ENCODE results near the gene UROD. TPM values are rescaled to one million over a fixed set of nuclear protein-coding genes. Genes with fewer than 3 reads are reported as not detected.
"Not testable (repeated sequence)": the region's sequence is repeated elsewhere in the genome, so short reads cannot be mapped to it uniquely, and the experiment has no call there.

The UROD gene
- 149 TPM for total RNA-seq

DNA sequence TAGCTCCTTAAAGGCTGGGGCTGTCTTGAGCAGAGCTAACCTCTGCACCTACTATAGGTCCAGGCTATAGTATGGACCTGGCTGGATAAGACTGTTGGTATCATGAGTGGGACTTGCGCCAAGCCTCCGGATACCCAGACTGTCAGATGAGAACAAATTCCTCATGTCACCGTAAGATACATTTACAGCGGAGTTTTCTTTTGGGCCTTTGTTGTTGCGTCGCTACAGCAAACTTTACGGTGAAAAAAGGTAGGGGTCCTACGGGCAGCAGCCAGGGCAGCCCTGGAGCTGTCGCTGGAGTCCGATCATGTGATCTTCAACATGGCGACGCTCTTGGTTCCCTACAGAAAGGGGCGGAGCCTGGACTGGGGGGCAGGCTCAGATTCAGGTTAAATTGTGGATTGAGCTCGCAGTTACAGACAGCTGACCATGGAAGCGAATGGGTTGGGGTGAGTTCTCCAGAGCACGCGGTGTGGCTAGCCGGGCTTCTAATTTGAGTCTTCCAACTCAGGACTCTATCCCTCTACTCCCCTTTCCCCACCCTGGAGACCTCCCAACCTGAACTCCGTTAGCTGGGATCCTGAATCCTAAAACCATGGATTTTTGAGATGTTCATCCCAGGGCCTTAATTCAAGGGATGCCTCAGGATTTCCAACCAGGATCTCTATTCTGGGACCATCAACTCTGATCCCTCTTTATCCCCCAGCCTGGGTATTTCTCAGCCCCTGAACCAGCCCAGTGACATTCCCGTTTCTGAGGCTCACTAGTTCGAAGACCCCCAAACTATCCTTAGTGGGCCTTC lies at the start of gene UROD:
Gene UROD (plus strand): TSS at position 418 of the 802 bp plus-strand sequence. CDS start 12 bp downstream, at position 430.
- Histone ChIP-seq H3K27me3 (ENCODE audit: control insufficient read depth in 3 of 3, insufficient read depth in 3 of 3, low read length in 3 of 3) (no peaks in the 10 kb centered on the region), H3K9ac (ENCODE audit: low read depth in 1 of 3, low read length in 3 of 3) (peak within 1 kb of the TSS; percentile 86 to 93 (median 91)), H3K4me1 (ENCODE audit: control insufficient read depth in 3 of 3, insufficient read depth in 3 of 3, low read length in 3 of 3) (peaks cover 46 to 63% (median 51%) of the 10 kb centered on the region in 3 donors), H3K36me3 (ENCODE audit: control insufficient read depth in 3 of 3, insufficient read depth in 3 of 3, low read length in 3 of 3) (peaks cover 41 to 52% (median 51%) of the 10 kb centered on the region in 3 donors), H3K9me3 (ENCODE audit: control insufficient read depth in 3 of 3, low read length in 3 of 3) (no peaks in the 10 kb centered on the region), H3K27ac (ENCODE audit: low read depth, low read length) (peak within 1 kb of the TSS; percentile 91), H3K4me3 (ENCODE audit: low read length in 3 of 3) (peak within 1 kb of the TSS; percentile 84 to 95 (median 94))

DNA sequence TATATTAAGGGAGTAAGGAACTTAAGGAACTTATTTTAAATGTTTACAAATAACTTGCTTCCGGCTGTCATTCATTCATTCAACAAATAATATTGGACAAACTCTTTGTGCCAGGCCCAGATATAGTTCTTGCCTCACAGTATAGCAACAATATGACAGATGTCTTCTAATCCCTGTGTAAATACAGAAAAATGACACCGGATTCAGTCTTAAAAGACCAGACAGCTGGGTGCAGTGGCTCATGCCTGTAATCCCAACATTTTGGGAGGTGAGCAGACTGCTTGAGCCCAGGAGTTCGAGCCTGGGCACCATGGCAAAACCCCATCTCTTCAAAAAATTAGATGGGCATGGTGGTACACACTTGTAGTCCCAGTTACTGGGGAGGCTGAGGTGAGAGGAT lies 49.3 kb upstream of the UROD start:
- Histone ChIP-seq H3K27me3 (ENCODE audit: control insufficient read depth in 3 of 3, insufficient read depth in 3 of 3, low read length in 3 of 3) (no peaks in the 10 kb centered on the region), H3K4me1 (ENCODE audit: control insufficient read depth in 3 of 3, insufficient read depth in 3 of 3, low read length in 3 of 3) (no peaks in the 10 kb centered on the region), H3K4me3 (ENCODE audit: low read length in 3 of 3) (no peak overlapping the region), H3K9ac (ENCODE audit: low read depth in 1 of 3, low read length in 3 of 3) (no peak overlapping the region), H3K36me3 (ENCODE audit: control insufficient read depth in 3 of 3, insufficient read depth in 3 of 3, low read length in 3 of 3) (peaks cover 0 to 5% (median 2%) of the 10 kb centered on the region in 3 donors), H3K27ac (ENCODE audit: low read depth, low read length) (no peak overlapping the region), H3K9me3 (ENCODE audit: control insufficient read depth in 3 of 3, low read length in 3 of 3) (no peaks in the 10 kb centered on the region)

DNA sequence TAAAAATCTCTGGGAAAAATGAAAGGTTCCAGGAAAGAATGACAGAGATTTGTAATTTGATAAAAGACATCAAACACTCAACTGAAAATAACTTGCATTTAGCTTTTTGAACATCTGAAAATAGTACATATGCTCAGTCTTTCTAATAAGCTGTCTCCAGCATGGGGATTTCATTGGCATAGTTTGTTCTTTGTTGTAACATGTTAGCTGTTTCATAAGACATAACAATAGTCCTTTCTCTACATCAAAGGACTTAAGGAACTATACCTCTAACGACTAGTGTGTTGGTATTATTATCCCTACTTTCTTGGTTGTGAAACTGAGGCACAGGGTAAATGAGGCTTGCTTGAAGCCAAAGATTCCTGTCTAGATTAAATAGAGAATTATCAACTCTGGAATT lies 47.7 kb upstream of the UROD start:
- no peak overlapping the region for H3K4me3 ChIP-seq (ENCODE audit: low read length in 3 of 3)

DNA sequence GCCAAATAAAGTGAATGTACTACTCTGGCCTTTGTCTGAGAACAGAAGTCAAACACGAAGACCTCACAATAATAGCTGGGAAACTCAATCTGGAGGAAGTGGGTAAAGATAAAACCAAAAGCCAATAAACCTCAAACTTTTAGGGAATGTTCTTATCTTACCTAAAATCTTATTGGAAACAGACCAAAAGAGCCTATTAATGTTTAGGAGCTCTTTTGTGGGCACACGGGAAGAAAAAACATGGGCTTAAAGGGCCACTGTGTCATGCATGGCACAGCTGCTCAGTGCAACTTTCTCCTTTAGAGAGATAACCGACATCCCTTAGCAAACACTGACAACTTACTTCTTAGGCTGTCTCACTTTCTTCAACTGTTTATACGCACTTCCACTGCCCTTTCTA lies 41.7 kb upstream of the UROD start:
- H3K4me1 ChIP-seq (ENCODE audit: control insufficient read depth in 3 of 3, insufficient read depth in 3 of 3, low read length in 3 of 3), result no peaks in the 10 kb centered on the region
- H3K27me3 ChIP-seq (ENCODE audit: control insufficient read depth in 3 of 3, insufficient read depth in 3 of 3, low read length in 3 of 3), result no peaks in the 10 kb centered on the region
- H3K9ac ChIP-seq (ENCODE audit: low read depth in 1 of 3, low read length in 3 of 3), result no peak overlapping the region
- peaks cover 7 to 24% (median 13%) of the 10 kb centered on the region in 3 donors for H3K36me3 ChIP-seq (ENCODE audit: control insufficient read depth in 3 of 3, insufficient read depth in 3 of 3, low read length in 3 of 3)
- no peak overlapping the region for H3K27ac ChIP-seq (ENCODE audit: low read depth, low read length)
- H3K4me3 ChIP-seq (ENCODE audit: low read length in 3 of 3), result no peak overlapping the region
- H3K9me3 ChIP-seq (ENCODE audit: control insufficient read depth in 3 of 3, low read length in 3 of 3), result no peaks in the 10 kb centered on the region

More for the DNA sequence above, 47.7 kb upstream of the UROD start:
- H3K27ac ChIP-seq (ENCODE audit: low read depth, low read length), result no peak overlapping the region
- no peak overlapping the region for H3K9ac ChIP-seq (ENCODE audit: low read depth in 1 of 3, low read length in 3 of 3)
- H3K27me3 ChIP-seq (ENCODE audit: control insufficient read depth in 3 of 3, insufficient read depth in 3 of 3, low read length in 3 of 3), result no peaks in the 10 kb centered on the region
- H3K9me3 ChIP-seq (ENCODE audit: control insufficient read depth in 3 of 3, low read length in 3 of 3), result no peaks in the 10 kb centered on the region
- no peaks in the 10 kb centered on the region for H3K4me1 ChIP-seq (ENCODE audit: control insufficient read depth in 3 of 3, insufficient read depth in 3 of 3, low read length in 3 of 3)
- no peaks in the 10 kb centered on the region for H3K36me3 ChIP-seq (ENCODE audit: control insufficient read depth in 3 of 3, insufficient read depth in 3 of 3, low read length in 3 of 3)

DNA sequence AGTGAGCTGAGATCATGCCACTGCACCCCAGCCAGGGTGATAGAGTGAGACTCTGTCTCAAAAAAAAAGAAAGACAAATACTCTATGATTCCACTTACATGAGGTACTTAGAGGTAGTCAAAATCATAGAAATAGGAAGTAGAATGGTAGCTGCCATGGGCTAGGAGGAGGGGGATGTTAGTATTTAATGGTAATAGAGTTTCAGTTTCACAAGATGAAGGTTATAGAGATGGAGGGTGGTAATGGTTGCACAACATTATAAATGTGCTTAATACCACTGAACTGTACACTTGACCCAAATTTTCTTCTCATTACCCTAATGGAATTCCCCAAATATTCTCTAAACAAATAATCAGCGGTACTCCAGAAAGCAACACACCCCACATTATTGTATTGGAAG lies 38.4 kb upstream of the UROD start:
- peaks cover 18 to 53% (median 36%) of the 10 kb centered on the region in 3 donors for H3K36me3 ChIP-seq (ENCODE audit: control insufficient read depth in 3 of 3, insufficient read depth in 3 of 3, low read length in 3 of 3)

DNA sequence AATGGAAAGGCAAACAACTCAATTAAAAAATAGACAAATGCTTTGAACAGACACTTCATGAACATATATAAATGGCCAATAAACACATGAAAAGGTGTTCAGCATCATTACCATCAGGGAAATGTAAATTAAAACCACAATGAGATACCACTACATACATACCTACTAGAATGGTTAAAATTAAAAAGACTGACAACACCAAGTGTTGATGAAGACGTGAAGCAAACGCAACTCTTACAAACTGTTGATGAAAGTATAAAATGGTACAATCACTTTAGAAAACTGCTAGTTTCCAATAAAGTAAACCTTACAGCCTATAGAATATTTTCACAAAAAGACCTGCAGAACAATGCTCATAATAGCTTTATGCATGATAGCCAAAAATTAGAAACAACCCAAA lies 35.8 kb upstream of the UROD start:
- Histone ChIP-seq H3K4me3 (ENCODE audit: low read length in 3 of 3) (no peak overlapping the region), H3K27ac (ENCODE audit: low read depth, low read length) (no peak overlapping the region), H3K36me3 (ENCODE audit: control insufficient read depth in 3 of 3, insufficient read depth in 3 of 3, low read length in 3 of 3) (peaks cover 18 to 53% (median 37%) of the 10 kb centered on the region in 3 donors), H3K27me3 (ENCODE audit: control insufficient read depth in 3 of 3, insufficient read depth in 3 of 3, low read length in 3 of 3) (no peaks in the 10 kb centered on the region), H3K9ac (ENCODE audit: low read depth in 1 of 3, low read length in 3 of 3) (no peak overlapping the region), H3K4me1 (ENCODE audit: control insufficient read depth in 3 of 3, insufficient read depth in 3 of 3, low read length in 3 of 3) (peaks cover 12 to 22% (median 16%) of the 10 kb centered on the region in 3 donors), H3K9me3 (ENCODE audit: control insufficient read depth in 3 of 3, low read length in 3 of 3) (no peaks in the 10 kb centered on the region)

More for the DNA sequence above, 38.4 kb upstream of the UROD start:
- Histone ChIP-seq H3K4me3 (ENCODE audit: low read length in 3 of 3) (no peak overlapping the region), H3K4me1 (ENCODE audit: control insufficient read depth in 3 of 3, insufficient read depth in 3 of 3, low read length in 3 of 3) (peaks cover 0 to 1% (median under 1%) of the 10 kb centered on the region in 3 donors), H3K27me3 (ENCODE audit: control insufficient read depth in 3 of 3, insufficient read depth in 3 of 3, low read length in 3 of 3) (no peaks in the 10 kb centered on the region), H3K9ac (ENCODE audit: low read depth in 1 of 3, low read length in 3 of 3) (no peak overlapping the region), H3K9me3 (ENCODE audit: control insufficient read depth in 3 of 3, low read length in 3 of 3) (no peaks in the 10 kb centered on the region), H3K27ac (ENCODE audit: low read depth, low read length) (no peak overlapping the region)

DNA sequence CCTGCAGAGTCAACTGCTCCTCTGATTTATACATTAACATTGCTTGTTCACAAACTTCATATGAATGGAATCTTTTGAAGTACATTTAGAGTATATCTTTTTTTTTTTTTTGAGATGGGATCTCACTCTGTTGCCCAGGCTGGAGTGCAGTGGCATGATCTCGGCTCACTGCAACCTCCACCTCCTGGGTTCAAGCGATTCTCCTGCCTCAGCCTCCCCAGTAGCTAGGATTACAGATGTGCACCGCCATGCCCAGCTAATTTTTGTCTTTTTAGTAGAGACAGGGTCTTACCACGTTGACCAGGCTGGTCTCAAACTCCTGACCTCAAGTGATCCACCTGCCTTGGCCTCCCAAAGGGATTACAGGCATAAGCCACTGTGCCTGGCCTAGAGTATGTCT lies 34.7 kb upstream of the UROD start:
- not testable (repeated sequence) for H3K9ac ChIP-seq (ENCODE audit: low read depth in 1 of 3, low read length in 3 of 3); H3K9me3 ChIP-seq (ENCODE audit: control insufficient read depth in 3 of 3, low read length in 3 of 3); H3K4me3 ChIP-seq (ENCODE audit: low read length in 3 of 3); H3K27ac ChIP-seq (ENCODE audit: low read depth, low read length); H3K27me3 ChIP-seq (ENCODE audit: control insufficient read depth in 3 of 3, insufficient read depth in 3 of 3, low read length in 3 of 3)
- Histone ChIP-seq H3K36me3 (ENCODE audit: control insufficient read depth in 3 of 3, insufficient read depth in 3 of 3, low read length in 3 of 3) (peaks cover 18 to 47% (median 35%) of the 10 kb centered on the region in 3 donors), H3K4me1 (ENCODE audit: control insufficient read depth in 3 of 3, insufficient read depth in 3 of 3, low read length in 3 of 3) (peaks cover 12 to 27% (median 25%) of the 10 kb centered on the region in 3 donors)

DNA sequence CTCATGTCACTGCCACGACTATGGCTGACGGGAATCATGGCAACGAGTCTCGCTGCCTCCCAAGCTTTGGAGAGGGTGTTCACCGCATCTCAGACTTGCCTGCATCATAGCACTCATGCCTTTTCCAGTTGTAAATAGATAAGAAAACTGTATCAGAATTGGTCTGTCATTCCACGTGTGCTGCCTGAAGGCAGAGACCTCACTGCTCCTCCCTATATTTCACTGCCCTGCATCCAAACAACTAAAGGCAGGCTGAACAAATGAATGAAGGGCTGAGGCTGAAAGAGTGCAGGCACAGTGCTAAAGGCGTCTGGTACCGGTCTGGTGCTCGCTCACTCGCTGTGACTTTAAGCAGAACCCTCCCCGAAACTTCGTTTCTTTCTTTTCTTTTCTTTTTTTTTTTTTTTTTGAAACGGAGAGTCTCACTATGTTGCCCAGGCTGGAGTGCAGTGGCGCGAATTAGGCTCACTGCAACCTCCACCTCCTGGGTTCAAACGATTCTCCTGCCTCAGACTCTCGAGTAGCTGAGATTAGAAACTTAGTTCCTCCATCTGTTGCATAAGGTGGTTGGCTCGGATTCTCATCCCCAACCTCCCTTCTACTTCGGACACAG lies 26.2 kb upstream of the UROD start:
- Histone ChIP-seq H3K4me1 (ENCODE audit: control insufficient read depth in 3 of 3, insufficient read depth in 3 of 3, low read length in 3 of 3) (peaks cover 17 to 30% (median 21%) of the 10 kb centered on the region in 3 donors), H3K9me3 (ENCODE audit: control insufficient read depth in 3 of 3, low read length in 3 of 3) (no peaks in the 10 kb centered on the region), H3K9ac (ENCODE audit: low read depth in 1 of 3, low read length in 3 of 3) (peak overlapping the region; percentile 87 to 98 (median 96)), H3K36me3 (ENCODE audit: control insufficient read depth in 3 of 3, insufficient read depth in 3 of 3, low read length in 3 of 3) (peaks cover 0 to under 1% (median 0%) of the 10 kb centered on the region in 3 donors), H3K27ac (ENCODE audit: low read depth, low read length) (peak overlapping the region; percentile 81), H3K4me3 (ENCODE audit: low read length in 3 of 3) (peak overlapping the region; percentile 93 to 99 (median 96)), H3K27me3 (ENCODE audit: control insufficient read depth in 3 of 3, insufficient read depth in 3 of 3, low read length in 3 of 3) (no peaks in the 10 kb centered on the region)

DNA sequence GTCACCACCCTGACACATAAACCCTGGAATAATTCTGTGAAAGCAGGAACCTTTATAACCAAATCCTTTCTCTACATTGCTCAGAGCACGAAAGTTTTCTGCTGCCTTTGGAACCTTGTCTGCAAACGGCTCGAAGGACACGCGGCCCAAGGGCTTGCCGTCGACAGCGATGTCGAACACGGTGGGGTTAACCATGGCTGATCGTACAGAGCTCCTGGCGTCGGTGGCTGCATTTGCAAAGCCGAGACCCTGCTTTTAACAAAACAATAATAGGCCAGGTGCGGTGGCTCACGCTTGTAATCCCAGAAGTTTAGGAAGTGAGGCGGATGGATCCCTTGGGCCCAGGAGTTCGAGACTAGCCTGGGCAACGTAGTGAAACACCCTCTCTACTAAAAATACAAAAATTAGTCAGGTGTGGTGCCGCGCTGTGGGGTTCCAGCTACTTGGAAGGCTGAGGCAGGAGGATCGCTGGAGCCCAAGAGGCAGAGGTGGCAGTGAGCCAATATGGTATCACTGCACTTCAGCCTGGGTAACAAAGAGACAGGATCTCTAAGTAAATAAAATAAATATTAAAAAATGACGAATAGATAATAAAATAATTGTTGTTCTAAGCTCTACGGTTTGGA lies 23.4 kb upstream of the UROD start:
- no peak overlapping the region for H3K4me3 ChIP-seq (ENCODE audit: low read length in 3 of 3)
- no peaks in the 10 kb centered on the region for H3K36me3 ChIP-seq (ENCODE audit: control insufficient read depth in 3 of 3, insufficient read depth in 3 of 3, low read length in 3 of 3)
- H3K27me3 ChIP-seq (ENCODE audit: control insufficient read depth in 3 of 3, insufficient read depth in 3 of 3, low read length in 3 of 3), result no peaks in the 10 kb centered on the region
- H3K4me1 ChIP-seq (ENCODE audit: control insufficient read depth in 3 of 3, insufficient read depth in 3 of 3, low read length in 3 of 3), result peaks cover 11 to 15% (median 14%) of the 10 kb centered on the region in 3 donors
- H3K9ac ChIP-seq (ENCODE audit: low read depth in 1 of 3, low read length in 3 of 3), result no peak overlapping the region
- H3K9me3 ChIP-seq (ENCODE audit: control insufficient read depth in 3 of 3, low read length in 3 of 3), result no peaks in the 10 kb centered on the region
- H3K27ac ChIP-seq (ENCODE audit: low read depth, low read length), result no peak overlapping the region
